ENCODE measurements around the gene SNAP25.

- no peak for TF ChIP-seq POLR2A (IDR thresholded peaks at IDR 0.05)
- TF ChIP-seq CTCF (IDR thresholded peaks at IDR 0.05): no peak
Observed at GRCh38 chr20:10286356-10286755, 67.7 kb downstream of the SNAP25 start.
